ENCODE data around the gene TXNDC11.

The TXNDC11 gene

DNA sequence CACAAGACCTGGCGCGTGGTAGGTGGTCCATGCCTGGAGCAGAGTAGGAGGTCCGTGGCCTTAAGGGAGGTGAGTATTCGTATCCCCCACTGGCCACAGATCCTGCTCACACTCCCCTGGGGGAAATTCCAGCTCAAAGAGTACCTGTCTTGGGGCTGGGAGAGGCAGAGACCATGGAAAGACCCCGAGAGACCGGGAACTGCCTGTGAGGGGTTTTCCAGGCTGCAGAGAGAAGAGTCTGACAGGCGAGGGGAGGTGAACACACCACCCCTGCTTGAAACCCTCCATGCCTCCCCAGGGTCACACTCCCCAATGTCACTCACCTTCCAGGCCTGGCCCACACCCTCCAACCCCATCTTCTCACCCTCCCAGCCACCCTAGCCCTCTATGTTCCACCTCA is 87.0 kb downstream of the TXNDC11 start:
- DNase-seq (ENCODE audit: insufficient read length, low spot score) (no peak), FAIRE-seq (no peak)
- TF ChIP-seq PAX5 (IDR thresholded peaks at IDR 0.05; ENCODE audit: insufficient read depth, low read length, severe bottlenecking) (no peak), POLR2A (IDR thresholded peaks at IDR 0.05; ENCODE audit: low read depth, low read length) (no peak), POLR2AphosphoS5 (IDR thresholded peaks at IDR 0.05; ENCODE audit: low read depth, low read length) (no peak), POU2F2 (IDR thresholded peaks at IDR 0.05; ENCODE audit: low read depth, low read length) (no peak), TAF1 (IDR thresholded peaks at IDR 0.05; ENCODE audit: low read depth, low read length) (no peak), SPI1 (IDR thresholded peaks at IDR 0.05; ENCODE audit: low read depth, low read length) (no peak)

DNA sequence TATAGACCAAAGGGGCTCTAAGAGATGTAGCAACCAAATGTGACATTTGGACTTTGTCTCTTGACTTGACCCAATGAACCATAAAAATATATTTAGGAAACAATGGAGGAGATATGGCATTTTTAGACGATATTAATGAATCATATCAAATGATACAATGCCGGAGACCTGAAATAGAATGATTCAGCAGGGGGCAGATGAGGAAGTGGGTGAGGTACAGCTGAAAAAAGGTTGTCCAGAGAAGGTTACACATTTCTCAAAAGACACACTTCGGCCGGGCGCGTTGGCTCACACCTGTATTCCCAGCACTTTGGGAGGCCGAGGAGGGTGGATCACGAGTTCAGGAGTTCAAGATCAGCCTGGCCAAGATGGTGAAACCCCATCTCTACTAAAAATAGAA is 90.9 kb downstream of the TXNDC11 start:
- DNase-seq (ENCODE audit: insufficient read length, low spot score) (no peak), FAIRE-seq (no peak)
- TF ChIP-seq POLR2A (IDR thresholded peaks at IDR 0.05; ENCODE audit: low read depth, low read length) (no peak), SPI1 (IDR thresholded peaks at IDR 0.05; ENCODE audit: low read depth, low read length) (peak; percentile 39; the same call in 1 of the 2 replicates)

DNA sequence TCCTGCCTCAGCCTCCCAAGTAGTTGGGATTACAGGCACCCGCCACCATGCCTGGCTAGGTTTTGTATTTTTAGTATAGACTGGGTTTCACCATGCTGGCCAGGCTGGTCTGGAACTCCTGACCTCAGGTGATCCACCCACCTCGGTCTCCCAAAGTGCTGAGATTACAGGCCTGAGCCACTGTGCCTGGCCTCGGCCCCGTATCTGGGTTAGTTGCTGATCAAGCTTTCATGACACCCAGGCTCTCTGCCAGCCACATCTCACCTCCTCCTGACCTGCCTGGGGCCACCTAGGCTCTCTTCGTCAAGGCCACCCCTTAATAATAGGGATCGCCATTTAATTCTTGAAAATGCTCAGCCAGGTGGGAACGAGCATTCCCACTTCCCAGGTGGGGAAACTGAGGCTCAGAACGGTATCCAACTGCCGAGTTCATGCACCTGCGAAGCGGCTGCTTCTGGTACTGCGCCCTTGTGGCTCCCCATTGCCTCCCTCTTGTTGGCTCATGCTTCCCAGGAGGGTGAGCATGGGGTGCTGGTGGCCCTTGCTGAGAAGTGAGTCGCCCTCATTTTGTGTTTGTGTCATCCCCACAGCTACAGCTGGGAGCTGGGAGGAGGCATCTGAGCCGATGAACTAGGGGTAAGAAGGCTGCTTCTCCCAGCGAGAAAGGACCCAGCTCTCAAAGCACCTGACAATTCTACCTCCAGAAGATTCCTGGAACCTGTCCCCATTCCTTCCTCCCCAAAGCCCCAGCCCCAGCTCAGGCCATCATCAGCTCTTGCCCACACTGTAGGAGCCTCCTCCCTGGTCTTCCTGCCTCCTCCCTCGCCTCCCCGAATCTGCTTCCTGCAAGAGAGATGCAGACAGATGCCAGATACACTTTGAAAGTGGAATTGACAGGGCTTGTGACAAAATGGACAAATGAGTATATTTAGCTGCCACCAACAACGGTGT is 91.7 kb downstream of the TXNDC11 start:
- TF ChIP-seq TAF1 (IDR thresholded peaks at IDR 0.05; ENCODE audit: low read depth, low read length) (no peak), PAX5 (IDR thresholded peaks at IDR 0.05; ENCODE audit: insufficient read depth, low read length, severe bottlenecking) (no peak), POU2F2 (IDR thresholded peaks at IDR 0.05; ENCODE audit: low read depth, low read length) (no peak), POLR2AphosphoS5 (IDR thresholded peaks at IDR 0.05; ENCODE audit: low read depth, low read length) (no peak), POLR2A (IDR thresholded peaks at IDR 0.05; ENCODE audit: low read depth, low read length) (no peak), SPI1 (IDR thresholded peaks at IDR 0.05; ENCODE audit: low read depth, low read length) (no peak)
- FAIRE-seq (no peak), DNase-seq (ENCODE audit: insufficient read length, low spot score) (no peak)

DNA sequence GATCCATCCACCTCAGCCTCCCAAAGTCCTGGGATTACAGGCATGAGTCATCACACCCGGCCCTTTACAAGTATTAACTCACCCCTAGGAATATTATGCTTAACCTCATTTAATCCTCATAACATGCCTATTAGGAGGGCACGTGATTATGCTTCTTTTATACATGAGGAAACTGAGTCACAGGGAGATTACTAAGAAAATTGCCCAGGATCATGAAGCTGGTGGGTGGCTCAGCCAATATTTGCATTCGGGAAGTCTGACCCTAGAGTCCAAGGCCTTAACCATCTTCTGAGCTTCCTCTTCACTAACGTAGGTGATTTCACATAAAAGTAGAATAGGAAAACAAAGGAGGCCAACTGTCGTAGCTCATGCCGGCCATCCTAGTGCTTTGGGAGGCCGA is 93.4 kb downstream of the TXNDC11 start:
- FAIRE-seq (no peak), DNase-seq (ENCODE audit: insufficient read length, low spot score) (no peak)
- no peak for TF ChIP-seq POLR2A (IDR thresholded peaks at IDR 0.05; ENCODE audit: low read depth, low read length)
- TF ChIP-seq POLR2AphosphoS5 (IDR thresholded peaks at IDR 0.05; ENCODE audit: low read depth, low read length): no peak
- no peak for TF ChIP-seq SPI1 (IDR thresholded peaks at IDR 0.05; ENCODE audit: low read depth, low read length)
- no peak for TF ChIP-seq POU2F2 (IDR thresholded peaks at IDR 0.05; ENCODE audit: low read depth, low read length)
- no peak for TF ChIP-seq PAX5 (IDR thresholded peaks at IDR 0.05; ENCODE audit: insufficient read depth, low read length, severe bottlenecking)
- TF ChIP-seq TAF1 (IDR thresholded peaks at IDR 0.05; ENCODE audit: low read depth, low read length): no peak

DNA sequence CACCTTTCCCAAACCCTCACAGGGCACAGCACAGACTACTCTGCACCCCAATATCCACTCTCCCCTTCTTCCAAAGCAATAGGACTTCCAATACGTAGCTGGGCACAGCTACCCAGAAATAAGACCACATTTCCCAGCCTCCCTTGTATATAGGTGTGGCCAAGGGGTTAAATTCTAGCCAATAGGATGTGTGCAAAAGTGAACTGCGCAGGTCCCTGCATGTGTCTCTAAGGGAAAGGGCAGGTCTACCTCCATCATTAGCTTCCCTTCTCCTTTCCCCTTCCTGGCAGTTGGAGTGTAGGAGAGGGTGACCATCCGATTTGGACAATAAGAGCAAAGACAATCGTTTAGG is 99.9 kb downstream of the TXNDC11 start:
- no peak for DNase-seq (ENCODE audit: insufficient read length, low spot score)
- TF ChIP-seq TAF1 (IDR thresholded peaks at IDR 0.05; ENCODE audit: low read depth, low read length) (no peak), PAX5 (IDR thresholded peaks at IDR 0.05; ENCODE audit: insufficient read depth, low read length, severe bottlenecking) (no peak), POU2F2 (IDR thresholded peaks at IDR 0.05; ENCODE audit: low read depth, low read length) (no peak), SPI1 (IDR thresholded peaks at IDR 0.05; ENCODE audit: low read depth, low read length) (no peak), POLR2A (IDR thresholded peaks at IDR 0.05; ENCODE audit: low read depth, low read length) (no peak)
- no peak for FAIRE-seq

DNA sequence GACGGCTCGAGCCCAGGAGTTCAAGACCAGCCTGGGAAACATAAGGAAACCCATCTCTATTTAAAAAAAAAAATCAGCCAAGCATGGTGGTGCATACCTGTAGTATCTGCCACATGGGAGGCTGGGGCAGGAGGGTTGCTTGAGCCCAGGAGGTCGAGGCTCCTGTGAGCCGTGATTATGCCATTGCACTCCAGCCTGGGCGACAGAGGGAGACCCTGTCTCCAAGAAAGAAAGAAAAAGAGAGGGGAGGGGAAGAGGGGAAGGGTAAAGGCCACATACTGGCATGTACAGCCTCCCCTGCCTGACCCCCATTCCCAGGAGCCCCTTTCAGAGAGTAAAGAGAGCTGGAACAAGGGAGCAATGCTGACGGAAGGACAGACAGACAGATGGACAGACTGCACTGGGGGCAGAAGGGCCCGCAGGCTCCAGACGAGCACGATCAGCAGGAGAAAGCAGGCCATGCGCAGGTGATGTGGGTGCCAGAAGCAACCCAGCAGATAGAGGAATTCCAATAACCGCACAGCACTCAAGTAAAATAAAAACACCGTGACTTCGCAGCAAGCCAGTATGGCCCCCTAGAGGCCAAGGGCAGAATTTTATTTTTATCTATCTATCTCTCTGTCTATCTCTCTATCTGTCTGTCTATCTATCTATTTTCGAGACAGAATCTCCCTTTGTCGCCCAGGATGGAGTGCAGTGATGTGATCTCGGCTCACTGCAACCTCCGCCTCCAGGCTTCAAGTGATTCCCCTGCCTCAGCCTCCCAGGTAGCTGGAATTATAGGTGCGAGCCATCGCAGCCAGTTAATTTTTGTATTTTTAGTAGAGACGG is 101.5 kb downstream of the TXNDC11 start:
- DNase-seq (ENCODE audit: insufficient read length, low spot score) (no peak), FAIRE-seq (no peak)
- TF ChIP-seq PAX5 (IDR thresholded peaks at IDR 0.05; ENCODE audit: insufficient read depth, low read length, severe bottlenecking) (no peak), TAF1 (IDR thresholded peaks at IDR 0.05; ENCODE audit: low read depth, low read length) (no peak), POLR2A (IDR thresholded peaks at IDR 0.05; ENCODE audit: low read depth, low read length) (no peak), SPI1 (IDR thresholded peaks at IDR 0.05; ENCODE audit: low read depth, low read length) (no peak), POU2F2 (IDR thresholded peaks at IDR 0.05; ENCODE audit: low read depth, low read length) (no peak), POLR2AphosphoS5 (IDR thresholded peaks at IDR 0.05; ENCODE audit: low read depth, low read length) (no peak)

DNA sequence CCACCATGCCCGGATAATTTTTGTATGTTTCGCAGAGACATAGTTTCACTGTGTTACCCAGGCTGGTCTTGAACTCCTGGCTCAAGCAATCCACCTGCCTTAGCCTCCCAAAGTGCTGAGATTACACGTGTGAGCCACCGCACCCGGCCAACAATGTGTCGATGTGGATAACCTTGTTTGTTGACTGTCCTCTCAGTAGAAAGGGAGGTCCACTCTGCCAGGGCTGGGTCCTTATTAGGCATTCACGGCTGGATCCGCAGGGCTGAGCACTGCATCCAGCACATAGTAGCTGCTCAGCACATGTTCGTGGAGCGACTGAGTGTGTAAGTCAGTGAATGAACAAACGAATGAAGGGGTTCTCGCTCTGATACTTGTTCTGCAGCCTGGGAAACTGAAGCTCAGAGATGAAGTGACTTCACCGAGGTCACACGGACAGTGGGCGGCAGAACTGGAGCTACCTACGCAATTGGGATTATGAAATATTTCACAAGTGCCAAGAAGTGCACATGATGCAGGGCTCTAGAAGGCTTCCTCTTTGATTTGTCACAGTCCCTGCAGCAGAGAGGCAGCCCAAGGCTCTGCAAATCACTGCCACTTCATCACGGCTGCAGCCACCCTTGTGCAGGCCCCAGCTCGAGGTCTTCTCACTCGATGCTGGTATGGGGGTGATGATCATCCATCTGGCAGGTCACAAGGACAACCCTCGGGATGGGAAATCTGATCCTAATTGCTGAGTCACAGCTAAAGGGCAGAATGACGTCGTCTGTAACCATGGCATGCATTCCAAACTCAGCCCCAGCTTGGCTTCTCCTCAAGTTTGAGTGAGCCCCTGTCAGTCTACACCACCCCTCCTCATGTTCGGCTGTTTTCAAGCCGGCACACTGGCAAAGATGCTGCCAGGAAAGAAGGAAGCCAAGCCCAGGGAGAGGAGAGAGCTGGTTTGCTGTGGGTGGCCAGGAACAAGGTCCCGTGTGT is 102.4 kb downstream of the TXNDC11 start:
- no peak for DNase-seq (ENCODE audit: insufficient read length, low spot score)
- FAIRE-seq: no peak
- no peak for TF ChIP-seq PAX5 (IDR thresholded peaks at IDR 0.05; ENCODE audit: insufficient read depth, low read length, severe bottlenecking)
- no peak for TF ChIP-seq POU2F2 (IDR thresholded peaks at IDR 0.05; ENCODE audit: low read depth, low read length)
- TF ChIP-seq TAF1 (IDR thresholded peaks at IDR 0.05; ENCODE audit: low read depth, low read length): no peak
- no peak for TF ChIP-seq POLR2A (IDR thresholded peaks at IDR 0.05; ENCODE audit: low read depth, low read length)
- TF ChIP-seq POLR2AphosphoS5 (IDR thresholded peaks at IDR 0.05; ENCODE audit: low read depth, low read length): no peak
- no peak for TF ChIP-seq SPI1 (IDR thresholded peaks at IDR 0.05; ENCODE audit: low read depth, low read length)

DNA sequence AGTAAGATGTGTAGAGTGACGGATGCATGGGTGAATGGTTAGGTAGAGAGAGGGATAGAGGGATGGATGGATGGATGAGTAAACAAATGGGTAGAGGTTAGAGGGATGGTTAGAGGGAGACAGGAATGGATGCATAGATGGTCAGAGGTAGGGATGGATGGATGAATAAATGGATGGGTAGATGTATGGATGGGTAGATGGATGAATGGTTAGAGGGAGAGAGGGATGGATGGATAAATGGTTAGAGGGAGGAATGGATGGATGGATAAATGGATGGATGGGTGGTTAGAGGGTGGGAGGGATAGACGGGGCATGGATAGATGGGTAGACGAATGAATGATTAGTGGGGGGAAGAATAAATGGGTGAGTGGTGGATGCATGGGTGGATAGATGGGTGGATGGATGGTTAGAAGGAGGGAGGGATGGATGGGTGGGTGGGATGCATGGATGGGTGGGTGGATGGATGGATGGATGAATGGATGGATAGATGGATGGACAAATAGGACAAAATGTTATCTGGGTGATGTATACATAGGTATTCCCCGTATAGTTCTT is 103.6 kb downstream of the TXNDC11 start:
- FAIRE-seq: no peak
- no peak for TF ChIP-seq POU2F2 (IDR thresholded peaks at IDR 0.05; ENCODE audit: low read depth, low read length)
- TF ChIP-seq TAF1 (IDR thresholded peaks at IDR 0.05; ENCODE audit: low read depth, low read length): no peak
- no peak for TF ChIP-seq POLR2A (IDR thresholded peaks at IDR 0.05; ENCODE audit: low read depth, low read length)
- TF ChIP-seq POLR2AphosphoS5 (IDR thresholded peaks at IDR 0.05; ENCODE audit: low read depth, low read length): no peak
- TF ChIP-seq PAX5 (IDR thresholded peaks at IDR 0.05; ENCODE audit: insufficient read depth, low read length, severe bottlenecking): no peak
- TF ChIP-seq SPI1 (IDR thresholded peaks at IDR 0.05; ENCODE audit: low read depth, low read length): no peak
- no peak for DNase-seq (ENCODE audit: insufficient read length, low spot score)

Data from GM12891 (cell line).